ENCODE results near the gene IL11RA. TPM values are rescaled to one million over a fixed set of nuclear protein-coding genes. Genes with fewer than 3 reads are reported as not detected.
A peak's percentile ranks its signal among the peaks of the same experiment; 100 is the strongest.

Gene IL11RA
- total and polyA plus RNA-seq, 10 of the 15 experiments (the other 5 are each of a cell fraction or from before 2014, with no cell fraction given): 0.32 to 5.8 (median 2.2) TPM

GRCh38 chr9:34623374-34624235 lies 28.4 kb upstream of the IL11RA start:
- SMC1A ChIA-PET (ENCODE audit: uncharacterized antibody, unreplicated experiment): no interaction called here
- WGBS (ENCODE audit: insufficient coverage, insufficient replicate concordance, low lambda C conversion rate, missing lambda C conversion rate): 6% methylated on average over 31 of the region's 63 CpGs
- in situ Hi-C loops (cut with MboI) (no loop called here), intact Hi-C loops (cut with micrococcal nuclease; ENCODE audit: unreplicated experiment) (no loop called here)
- FAIRE-seq (no peak), ATAC-seq (no peak), DNase-seq (ENCODE audit: low read depth, low spot score) (no peak)
- no peak overlapping the region for H2AFZ ChIP-seq (ENCODE audit: control insufficient read depth, low read depth, low read length)
- no peaks in the 10 kb centered on the region; the same call in 1 of the 2 replicates for H4K20me1 ChIP-seq (ENCODE audit: control insufficient read depth, insufficient read depth)
- H3K36me3 ChIP-seq (ENCODE audit: control insufficient read depth in 2 of 2, insufficient read depth in 2 of 2, low read length in 1 of 2): no peaks in the 10 kb centered on the region
- no TSS peak for BruUV-seq (replicated peaks)
- H3K79me2 ChIP-seq (ENCODE audit: control insufficient read depth, insufficient read depth, low read length): peaks cover 2% of the 10 kb centered on the region; the same call in 1 of the 2 replicates
- no peak overlapping the region for H3K4me3 ChIP-seq
- no peaks in the 10 kb centered on the region; the same call in 2 of the 3 replicates for H3K9me3 ChIP-seq (replicated peaks; ENCODE audit: control insufficient read depth, insufficient read depth, low read length)
- RAD21 ChIA-PET (ENCODE audit: unreplicated experiment): no interaction called here
- no peak overlapping the region for H3K27ac ChIP-seq (ENCODE audit: control insufficient read depth, insufficient read depth)
- no peak overlapping the region for H3K9ac ChIP-seq (ENCODE audit: control insufficient read depth, insufficient read depth, low read length)
- H3K4me1 ChIP-seq (ENCODE audit: control insufficient read depth, insufficient read depth, low read length): peaks cover 6% of the 10 kb centered on the region
- CTCF ChIA-PET: interaction anchor here (1.3 to 4.9 kb wide), 2 partner anchors 12 to 123 kb away, joined by 3 to 58 read pairs; partner anchors contain the start of gene SIGMAR1
- H3K4me2 ChIP-seq (ENCODE audit: control insufficient read depth, insufficient read depth): no peak overlapping the region
- peaks cover 7 to 20% of the 10 kb centered on the region in 2 experiments; a peak in 3 of 4 replicates for H3K27me3 ChIP-seq (replicated peaks in 1 of 2; ENCODE audit: control insufficient read depth in 2 of 2, insufficient read depth in 2 of 2, low read length in 1 of 2)
- TF ChIP-seq BHLHE40 (IDR thresholded peaks at IDR 0.05; ENCODE audit: borderline replicate concordance in 1 of 2, low read depth in 2 of 2, low read length in 1 of 2) (peak in 1 of 2 experiments; percentile 33; a peak in 1 of 4 replicates), RUNX3 (IDR thresholded peaks at IDR 0.05; ENCODE audit: low read length) (peak; percentile 10; the same call in 1 of the 2 replicates), ETV6 (conservative IDR thresholded peaks at IDR 0.05 in 1 of 2, IDR thresholded peaks at IDR 0.05 in 1 of 2; ENCODE audit: borderline replicate concordance in 1 of 2, low read depth in 1 of 2) (no peak)
- POLR2A ChIA-PET: no interaction called here
